Fibroblast of gingiva (primary cell): ENCODE results near the gene FUT6.

Experiments used
- DNase-seq: peaks from one replicate; pipeline ENCODE4 v3.0.0-alpha.2; 2011; ENCODE audit warnings: low read depth

FUT6 gene

DNA sequence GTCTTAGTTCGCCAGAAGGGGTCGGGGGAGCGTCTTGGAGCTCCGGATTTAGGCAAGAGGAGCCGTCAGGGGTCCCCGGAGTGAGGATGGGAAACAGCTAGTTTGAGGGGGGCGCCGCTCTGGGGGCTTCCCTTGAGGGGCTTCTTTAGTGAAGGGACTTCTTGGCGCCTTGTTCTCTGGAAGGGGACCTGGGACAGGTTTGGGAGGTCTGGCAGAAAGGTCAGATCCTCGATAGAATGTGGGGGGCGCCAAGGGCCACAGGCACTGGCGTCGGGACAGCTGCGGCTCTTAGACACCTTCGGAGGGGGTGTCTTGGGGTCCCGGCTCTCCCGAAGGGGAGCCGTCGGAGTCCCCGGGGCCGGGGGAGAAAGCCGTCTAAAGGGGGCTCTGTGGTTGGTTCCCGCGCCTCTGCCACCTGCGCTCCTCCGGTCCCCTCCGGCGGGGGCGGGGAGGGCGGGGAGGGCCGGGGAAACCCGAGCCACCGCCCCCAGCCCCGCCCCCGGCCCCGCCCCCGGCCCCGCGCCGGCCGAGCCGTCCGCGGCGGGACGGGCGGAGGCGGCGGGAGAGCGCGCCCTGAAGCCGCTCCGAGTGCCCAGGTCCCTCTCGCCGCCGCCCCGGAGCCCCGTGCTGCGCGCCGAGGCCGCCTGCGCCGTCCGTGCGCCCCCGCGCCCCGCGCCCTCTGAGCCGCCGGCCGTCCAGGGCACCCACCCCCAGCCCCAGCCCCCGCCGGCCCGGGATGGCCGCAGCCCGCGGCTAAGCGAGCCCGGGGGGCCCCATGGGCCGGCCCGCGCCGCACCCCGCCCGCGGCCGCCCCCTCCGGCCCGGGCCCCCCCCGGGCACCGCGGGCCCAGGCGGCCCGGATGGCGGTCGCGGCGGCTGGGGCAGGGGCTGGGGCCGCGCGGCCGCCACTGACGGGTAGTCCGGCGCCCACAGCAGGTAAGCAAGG is 34.7 kb downstream of the FUT6 start, which contains the start of gene NRTN:
Gene NRTN, plus strand, starts transcription at position 552 of the 946 bp plus-strand sequence. CDS start 19,099 bp downstream, outside the sequence.
- DNase-seq = no peak

DNA sequence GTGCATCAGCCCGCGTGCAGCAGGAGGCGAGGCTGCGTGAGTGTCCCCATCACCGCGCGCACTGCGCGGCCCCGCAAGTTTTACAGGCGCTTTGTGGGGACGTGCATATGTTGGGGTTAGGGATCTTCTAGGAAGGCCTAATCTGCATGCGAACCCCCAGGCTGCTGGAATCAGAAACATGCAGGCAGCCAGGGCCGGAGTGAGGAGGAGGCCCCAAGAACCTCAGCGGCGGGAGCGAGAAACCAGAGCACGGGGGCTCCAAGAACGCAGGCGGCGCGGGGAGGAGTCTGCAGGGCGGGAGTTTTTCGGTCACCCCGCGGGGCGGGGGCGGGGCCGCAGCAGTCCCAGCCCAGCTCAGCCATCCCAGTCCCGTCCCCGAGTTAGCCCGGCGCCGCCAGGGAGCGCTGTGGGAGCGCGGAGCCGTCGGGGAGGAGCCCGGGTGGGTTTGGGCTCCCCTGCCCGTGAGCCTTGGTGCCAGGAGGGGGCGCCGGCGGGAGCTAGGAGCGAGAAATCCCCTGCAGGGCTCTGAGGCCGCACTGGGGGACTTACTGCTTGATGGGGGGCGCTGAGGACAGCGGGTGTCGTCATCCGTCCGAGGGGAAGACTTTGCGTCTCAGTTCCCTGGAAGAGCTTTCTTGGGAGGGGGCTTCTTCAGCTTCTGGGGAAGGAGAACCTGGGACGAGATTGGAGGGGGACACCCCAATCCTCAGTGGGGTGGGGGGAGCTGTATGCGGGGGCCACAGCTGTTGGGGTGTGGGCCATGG is 35.6 kb downstream of the FUT6 start:
- DNase-seq = peak; percentile 70

DNA sequence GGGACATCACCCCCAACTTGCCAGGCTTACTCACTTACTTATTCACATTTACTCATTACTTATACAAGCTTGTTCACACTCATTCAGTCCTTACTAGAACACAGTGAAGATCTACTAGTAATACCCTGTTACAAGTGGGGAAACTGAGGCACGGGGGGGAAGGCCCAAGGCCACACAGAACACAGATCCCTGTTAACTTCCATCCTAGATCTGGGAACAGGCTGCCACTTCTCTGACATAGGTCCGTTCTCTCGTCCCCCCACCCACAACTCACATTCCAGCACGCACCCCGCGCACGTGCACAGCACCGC is 36.1 kb downstream of the FUT6 start:
- no peak for DNase-seq

DNA sequence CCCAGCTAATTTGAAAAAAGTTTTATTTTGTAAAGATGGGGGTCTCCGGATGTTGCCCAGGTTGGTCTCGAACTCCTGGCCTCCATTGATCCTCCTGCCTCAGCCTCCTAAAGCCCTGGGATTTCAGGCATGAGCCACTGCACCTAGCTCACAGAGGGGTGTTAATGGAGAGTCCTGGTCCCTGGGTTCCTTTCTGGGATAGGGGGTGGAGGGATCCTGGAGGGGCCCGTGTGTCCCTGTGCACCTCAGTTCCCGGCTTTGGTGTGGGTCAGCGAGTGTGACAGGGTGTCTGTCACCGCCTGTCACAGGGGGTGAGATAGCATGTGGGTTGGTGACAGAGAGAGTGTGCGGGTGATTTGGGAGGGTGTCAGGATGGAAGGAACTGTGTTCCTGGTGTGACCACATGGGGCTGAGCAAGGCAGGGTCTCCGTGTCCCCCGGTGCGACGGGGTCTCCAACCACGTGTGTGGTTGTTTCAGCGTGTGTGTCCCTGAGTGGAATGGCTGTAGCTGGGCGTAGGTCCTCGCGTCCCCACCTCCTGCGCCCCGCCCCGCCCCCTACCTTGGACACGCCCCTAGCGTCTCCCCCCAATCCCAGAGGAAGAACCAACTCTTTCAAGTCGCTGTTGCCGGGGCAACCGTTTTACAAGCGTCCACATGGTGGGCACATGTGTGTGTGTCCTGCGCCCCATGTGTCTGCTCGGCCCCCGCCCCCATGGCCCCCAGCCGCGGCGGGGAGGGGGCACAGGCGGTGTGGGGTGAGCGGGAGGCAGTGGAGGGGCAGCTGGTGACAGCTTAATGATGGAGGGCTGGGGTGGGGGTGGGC is 37.5 kb downstream of the FUT6 start:
- no peak for DNase-seq

DNA sequence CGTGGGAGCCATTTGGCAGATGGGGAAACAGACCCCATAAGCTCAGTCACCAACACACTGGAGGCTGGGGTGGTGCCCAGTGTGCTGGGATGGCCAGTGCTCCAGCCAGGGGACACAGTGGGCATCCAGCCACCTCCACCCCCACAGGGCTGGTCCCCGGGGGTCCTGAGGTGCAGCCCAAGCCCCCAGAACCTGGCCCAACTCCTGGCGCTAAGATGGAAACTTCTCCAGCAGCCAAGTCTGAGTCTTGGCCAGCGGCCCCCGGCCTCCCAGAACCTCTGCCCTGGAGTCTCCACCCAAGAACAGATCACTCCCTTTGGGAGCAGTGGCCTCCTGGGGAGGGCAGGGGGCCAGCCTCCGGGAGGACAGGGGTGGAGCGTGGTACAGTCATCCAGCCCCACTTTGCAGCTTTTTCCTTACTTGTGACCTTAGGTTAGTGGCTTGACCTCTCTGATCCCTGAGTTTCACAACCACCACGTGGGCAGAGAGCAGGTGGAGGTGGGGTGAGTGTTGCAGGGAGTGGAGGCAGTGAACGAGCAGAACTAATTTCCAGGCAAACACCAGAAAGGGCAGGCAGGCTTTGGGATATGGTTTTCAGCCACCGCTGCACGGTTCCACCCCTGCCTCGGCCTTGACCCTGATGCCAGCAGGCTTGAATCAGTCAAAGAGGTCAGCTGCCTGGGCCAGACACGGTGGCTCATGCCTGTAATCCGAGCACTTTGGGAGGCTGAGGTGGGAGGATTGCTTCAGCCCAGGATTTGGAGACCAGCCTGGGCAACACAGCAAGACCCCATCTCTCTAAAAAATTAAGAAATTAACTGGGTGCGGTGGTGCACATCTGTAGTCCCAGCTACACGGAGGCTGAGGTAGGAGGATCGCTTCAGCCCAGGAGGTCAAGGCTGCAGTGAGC is 38.9 kb downstream of the FUT6 start:
- no peak for DNase-seq

DNA sequence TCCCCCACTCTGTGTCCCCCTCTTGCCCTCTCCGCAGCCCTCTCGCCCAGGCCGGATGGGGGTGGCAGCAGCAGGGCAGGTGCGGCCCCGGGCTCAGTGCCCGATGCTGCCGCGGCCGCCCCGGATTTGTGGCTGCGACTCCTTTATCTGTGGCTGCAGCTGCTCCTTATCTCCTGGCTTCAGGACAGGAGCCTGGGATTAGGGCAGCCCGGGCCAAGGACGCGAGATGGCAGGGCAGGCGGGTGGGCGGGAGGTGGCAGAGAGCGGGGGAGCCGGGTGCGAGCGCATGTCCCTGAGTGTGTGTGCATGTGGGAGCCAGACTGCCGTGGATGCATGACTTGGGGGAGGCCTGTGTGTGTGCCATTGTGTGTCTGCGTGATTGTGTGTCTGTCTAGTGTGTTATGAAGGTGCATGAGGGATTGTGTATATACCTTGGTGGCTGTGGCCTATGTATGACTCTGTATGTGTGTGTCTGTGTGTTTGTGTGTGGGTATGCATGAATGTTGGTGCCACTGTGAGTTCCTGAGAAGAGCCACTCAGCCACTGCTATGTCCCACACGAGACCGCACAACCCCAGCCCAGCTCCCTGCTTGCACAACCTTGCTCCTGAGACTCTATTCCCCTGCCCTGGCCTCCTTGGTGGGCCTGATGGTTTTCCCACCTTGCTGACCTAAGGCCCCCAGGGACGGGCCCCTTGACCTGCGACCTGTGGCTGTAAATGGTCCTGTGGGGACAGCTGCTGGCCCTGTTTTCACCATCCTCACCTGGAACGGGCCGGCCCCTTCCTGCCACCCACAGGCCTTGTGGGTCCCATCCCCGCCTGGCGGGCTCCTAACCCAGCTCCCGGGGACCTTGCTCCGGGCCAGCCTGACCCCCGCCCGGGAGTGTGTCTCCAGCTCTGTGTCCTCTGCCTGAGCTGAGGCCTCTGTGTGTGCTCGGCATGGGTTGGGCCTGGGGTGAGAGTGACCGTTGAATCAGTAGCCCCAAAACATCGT is 40.0 kb downstream of the FUT6 start:
- no peak for DNase-seq

DNA sequence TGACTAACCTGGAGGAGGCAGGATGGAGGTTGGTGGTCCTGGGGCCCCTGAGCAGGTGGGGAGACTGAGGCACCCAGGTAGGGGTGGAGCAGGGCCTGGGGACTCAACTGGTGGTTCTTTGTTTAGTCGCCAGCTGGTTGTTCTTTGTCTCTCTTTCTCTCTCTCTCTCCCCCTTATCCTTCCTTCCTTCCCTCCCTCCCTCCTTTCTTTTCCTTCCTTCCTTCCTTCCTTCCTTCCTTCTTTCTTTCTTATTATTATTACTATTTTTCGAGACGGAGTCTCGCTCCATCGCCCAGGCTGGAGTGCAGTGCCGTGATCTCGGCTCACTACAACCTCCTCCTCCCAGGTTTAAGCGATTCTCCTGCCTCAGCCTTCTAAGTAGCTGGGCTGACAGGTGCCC is 41.3 kb downstream of the FUT6 start:
- DNase-seq = no peak

DNA sequence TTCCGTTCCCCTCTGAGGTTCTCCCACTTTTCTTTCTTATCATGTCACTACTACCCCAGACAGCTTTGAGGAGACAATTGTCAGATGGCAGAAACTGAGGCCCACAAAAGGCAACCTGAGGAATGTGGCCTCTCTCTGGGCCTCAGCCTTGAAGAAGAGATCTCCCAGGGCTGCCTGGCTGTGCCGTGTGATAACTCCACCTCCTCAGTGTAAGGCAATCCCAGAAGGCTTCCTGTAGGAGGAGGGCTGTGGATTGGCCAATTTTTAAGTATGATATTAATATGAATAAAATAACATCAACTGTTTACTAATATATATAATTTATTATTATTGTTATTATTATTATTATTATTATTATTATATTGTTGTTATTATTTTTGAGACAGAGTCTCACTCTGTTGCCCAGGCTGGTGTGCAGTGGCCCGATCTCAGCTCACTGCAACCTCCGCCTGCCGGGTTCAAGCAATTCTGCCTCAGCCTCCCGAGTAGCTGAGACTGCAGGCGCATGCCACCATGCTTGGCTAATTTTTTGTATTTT is 44.1 kb downstream of the FUT6 start:
- DNase-seq = no peak

DNA sequence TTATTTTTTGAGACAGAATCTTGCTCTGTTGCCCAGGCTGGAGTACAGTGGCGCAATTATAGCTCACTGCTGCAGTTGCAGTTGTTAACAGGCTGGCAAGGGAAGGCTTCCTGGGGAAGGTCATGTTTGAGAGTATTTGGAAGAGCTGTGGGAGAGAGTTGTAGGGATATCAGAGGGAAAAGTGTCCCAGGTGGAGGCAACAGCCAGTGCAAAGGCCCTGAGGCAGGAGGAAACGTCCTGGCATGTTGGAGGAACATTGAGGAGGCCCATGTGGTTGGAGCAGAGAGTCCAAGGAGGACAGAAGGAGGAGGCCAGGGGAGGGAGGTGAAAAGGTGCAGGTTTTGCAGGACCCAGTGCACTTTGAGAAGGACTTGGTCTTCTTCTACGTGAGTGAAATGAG is 46.3 kb downstream of the FUT6 start:
- DNase-seq = no peak

DNA sequence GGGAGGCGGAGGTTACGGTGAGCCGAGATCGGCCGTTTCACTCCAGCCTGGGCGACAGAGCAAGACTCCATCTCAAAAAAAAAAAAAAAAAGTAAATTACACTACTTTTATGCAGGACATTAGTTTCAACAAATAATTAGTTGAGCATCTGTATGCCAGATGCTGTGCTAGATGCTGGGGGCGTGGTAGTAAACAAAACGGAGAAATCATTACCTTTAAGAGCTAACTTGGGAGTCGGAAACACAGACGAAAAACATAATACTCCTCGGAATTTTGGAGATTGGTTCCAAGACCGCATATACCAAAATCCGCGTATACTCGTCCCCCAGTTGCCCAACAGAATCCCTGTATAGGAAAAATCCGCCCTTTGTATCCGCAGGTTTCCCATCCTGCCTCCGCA is 47.3 kb downstream of the FUT6 start:
- DNase-seq = peak; percentile 15

DNA sequence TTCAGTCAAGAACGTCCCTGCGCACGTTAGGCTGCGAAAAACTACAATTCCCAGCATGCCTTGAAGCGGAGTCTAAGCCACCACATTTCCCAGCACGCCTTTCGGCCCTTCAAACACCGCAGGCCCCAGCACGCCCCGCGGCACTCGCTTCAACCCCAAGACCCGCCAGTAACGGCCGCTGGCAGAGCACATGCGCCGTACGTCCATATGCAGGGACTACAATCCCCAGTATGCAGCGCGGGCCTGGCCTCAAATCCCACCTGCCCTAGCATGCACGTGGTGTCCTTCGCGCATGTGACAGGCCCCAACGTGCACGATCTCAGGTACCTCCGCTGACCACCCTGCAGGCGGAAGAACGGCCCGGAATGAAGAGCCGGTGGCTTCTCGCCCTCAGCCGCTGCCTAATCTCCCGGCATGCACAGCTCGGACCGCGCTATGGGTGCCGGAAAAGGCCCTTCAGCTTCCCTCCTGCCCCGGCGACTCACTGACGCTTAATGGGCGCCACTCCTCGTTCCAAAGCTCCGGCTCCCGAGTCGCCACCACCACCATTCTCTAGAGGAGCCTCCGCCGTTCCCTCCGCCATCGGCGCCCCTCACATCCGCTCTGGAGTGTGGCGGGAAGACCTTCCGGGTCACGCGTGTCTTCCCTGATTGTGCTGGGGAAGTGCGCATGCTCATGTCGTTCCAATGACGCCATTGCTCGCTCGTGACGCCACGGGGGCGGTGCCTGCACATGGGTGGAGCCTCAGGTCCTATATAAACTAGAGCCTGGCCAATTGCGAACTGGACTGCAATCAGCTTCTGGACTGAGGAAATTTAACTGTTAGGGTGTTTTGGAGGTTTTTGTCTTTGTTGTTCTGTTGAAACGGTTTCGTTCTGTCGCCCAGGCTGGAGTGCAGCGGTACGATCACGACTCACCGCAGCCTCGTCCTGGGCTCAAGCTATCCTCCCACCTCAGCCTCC is 48.7 kb downstream of the FUT6 start, which contains the start of gene DUS3L:
Gene DUS3L, minus strand, starts transcription at position 605 of the 962 bp plus-strand sequence. Its CDS starts 22 bp downstream, at position 583.
- DNase-seq = peak; percentile 98

DNA sequence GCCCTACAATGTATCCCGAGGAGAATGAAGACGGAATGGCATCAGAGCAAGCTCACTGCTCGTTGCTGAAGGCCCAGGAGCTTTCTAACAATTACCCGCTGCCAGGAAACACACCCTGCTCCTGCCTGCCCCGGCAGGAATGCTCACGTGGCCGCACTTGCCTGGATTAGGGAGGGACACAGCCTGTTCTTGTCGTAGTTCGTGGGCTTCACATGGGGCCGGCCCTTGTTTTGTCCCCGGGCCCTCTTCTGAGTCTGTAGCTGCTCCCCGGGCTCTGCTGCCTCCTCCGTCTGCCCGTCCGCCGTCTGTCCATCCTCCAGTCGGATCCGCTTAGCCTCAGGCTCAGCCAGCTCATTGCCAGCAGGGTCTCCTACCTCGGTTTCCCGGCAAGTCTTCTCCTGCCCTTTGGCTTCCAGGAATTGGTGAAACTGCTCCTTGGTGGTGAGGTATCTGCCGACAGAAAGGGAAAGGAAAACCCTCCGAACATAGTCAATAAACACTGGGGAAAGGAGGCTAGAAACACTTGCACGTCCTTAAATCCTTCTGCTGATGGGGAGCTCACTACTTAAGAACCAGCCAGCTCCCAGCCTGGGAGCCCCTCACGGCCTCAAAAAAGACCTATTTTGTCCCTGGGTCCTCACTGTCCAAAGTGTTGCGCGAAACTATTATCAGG is 49.5 kb downstream of the FUT6 start:
- no peak for DNase-seq

DNA sequence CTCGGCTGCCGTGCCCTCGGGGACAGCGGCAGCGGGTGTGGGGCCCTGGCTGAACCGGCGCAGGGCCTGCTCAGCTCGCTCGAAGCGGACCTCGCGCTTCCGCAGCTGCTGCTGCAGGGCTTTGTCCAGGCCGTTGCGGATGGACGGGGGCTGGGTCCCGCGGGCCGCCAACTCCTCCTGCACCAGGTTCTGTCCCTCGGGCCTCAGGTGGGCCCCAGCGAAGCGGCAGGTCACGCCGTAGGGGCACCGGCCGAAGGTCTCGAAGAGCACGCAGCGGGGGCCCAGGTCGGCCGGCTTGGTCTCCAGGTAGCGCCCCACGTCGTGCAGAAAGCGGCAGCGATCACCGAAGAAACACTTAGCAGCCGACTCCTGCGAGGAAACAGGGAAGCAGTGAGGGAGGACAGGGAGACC is 50.1 kb downstream of the FUT6 start:
- no peak for DNase-seq

DNA sequence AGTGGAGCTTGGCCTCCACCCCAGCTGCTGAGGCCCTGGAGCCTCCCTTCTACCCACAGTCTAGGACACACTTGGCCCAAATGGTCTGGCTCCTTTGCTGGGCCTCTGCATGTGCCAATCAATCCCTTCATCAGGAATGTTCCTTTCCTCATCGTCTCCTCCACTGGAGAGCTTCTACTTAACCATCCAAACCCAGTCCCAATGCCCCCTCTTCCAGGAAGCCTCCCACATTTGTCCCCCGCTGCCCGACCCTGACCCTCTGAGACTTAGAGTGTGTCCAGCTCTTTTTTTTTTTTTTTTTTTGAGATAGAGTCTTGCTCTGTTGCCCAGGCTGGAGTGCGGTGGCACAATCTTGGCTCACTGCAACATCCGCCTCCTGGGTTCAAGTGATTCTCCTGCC is 51.1 kb downstream of the FUT6 start:
- no peak for DNase-seq

DNA sequence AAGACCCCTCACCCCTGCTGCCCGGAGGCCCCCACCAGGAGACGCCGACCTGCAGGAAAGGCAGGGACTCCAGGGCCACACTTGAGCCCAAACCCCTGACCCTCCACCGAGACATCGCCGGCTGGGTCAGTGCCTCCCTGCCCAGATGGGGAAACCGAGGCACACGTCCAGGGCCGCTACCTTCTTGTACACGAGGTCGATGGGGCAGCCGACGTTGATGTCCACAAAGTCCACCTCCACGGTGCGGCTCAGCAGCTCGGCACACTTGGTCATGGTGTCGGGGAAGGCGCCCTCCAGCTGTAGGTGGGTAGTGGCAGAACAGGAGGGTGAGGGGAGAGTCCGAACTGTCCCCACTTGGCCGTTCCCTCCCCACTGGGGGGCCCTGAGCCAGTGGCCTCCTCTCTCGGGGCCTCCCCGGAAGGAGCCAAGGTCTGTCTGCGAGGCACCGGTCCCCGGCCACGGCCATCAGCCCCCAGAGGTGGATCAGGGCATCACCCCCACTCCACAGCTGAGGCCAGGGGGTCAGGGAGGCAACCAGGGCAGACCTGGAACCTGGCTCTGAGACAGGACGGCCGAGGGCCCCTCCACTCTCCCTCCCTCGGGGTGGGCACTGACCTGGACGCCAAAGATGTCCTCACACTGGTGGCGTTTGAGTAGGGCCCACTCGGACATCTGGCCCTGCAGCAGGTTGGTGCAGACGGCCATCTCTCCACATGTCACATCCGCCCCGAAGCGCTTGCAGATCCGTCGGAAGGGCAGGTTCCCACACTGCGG is 51.9 kb downstream of the FUT6 start:
- DNase-seq = no peak

DNA sequence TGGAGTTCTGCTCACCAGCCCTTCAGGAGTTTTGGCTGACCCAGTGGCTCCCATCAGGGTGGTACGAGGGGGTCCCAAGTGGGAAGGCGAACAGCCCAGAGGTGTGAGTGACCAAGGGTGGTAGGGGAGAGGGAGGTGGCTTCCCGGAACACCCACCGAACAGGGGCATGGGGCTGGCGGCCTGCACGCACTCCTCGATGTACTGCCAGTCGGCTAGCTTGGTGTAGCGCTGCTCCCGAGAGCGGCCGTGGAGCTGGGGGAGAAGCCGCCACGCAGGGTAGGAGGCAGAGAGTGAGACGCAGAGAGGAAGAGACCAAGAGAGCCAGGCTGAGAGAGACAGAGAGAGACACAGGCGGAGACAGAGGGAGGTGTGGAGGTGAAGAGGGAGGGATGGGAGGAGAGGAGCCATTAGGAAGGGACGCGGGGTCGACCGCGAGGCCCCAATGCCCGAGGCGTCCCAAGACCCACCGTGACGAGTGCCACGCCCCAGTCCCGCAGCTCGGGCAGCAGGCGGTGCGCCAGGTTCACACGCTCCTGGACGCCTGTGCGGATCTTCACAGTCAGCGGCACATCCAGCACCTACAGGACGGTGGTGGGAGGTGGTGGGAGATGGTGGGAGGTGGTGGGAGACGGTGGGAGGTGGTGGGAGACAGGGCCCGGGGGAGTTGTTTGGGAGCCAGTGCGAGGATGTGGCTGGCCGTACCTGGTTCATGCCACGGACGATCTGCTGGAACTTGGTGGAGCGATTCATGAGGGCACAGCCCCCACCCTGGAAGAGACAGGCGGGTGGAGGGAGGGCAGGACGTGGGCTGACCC is 52.7 kb downstream of the FUT6 start:
- DNase-seq = no peak
